Cardiac fibroblast (primary cell): ENCODE measurements around the gene UCHL1.

ENCODE experiments used
- DNase-seq, 2 donors: peaks; one replicate each; pipeline versions ENCODE4 v3.0.0 to v3.0.0-alpha.2; 2010; ENCODE audit warnings: low read depth in 2 of 2
- H3K4me3 ChIP-seq, 2 donors: replicated peaks in 1 of 2; 1 replicate in 1 of 2; 2 replicates in 1 of 2; pipeline ENCODE4 v1.5.1; 2011; ENCODE audit warnings: low read depth in 2 of 2, low read length in 2 of 2, mild to moderate bottlenecking in 2 of 2, moderate library complexity in 1 of 2
- CTCF ChIP-seq: IDR thresholded peaks from one replicate; pipeline ENCODE4 v1.5.1; 2011; ENCODE audit warnings: low read depth, mild to moderate bottlenecking, low read length, inconsistent platforms

The UCHL1 gene

GRCh38 chr4:41232856-41233255 is 23.9 kb upstream of the UCHL1 start:
- H3K4me3 ChIP-seq = no peak overlapping the region
- TF ChIP-seq CTCF = no peak
- DNase-seq = no peak

GRCh38 chr4:41236032-41236431 is 20.7 kb upstream of the UCHL1 start:
- TF ChIP-seq CTCF = no peak
- H3K4me3 ChIP-seq = no peak overlapping the region
- peak in 1 of 2 donors; percentile 31 for DNase-seq

GRCh38 chr4:41236508-41236907 is 20.2 kb upstream of the UCHL1 start:
- DNase-seq = no peak
- TF ChIP-seq CTCF = no peak
- H3K4me3 ChIP-seq = no peak overlapping the region

- no peak for DNase-seq
- no peak for TF ChIP-seq CTCF
- H3K4me3 ChIP-seq = no peak overlapping the region
These were observed 14.8 kb upstream of the UCHL1 start for GRCh38 chr4:41241919-41242318.

GRCh38 chr4:41245983-41246382 is 10.7 kb upstream of the UCHL1 start:
- DNase-seq = no peak
- H3K4me3 ChIP-seq = no peak overlapping the region
- no peak for TF ChIP-seq CTCF

- H3K4me3 ChIP-seq = peak overlapping the region; percentile 67 to 74
- no peak for TF ChIP-seq CTCF
These were observed 493 bp upstream of the UCHL1 start for GRCh38 chr4:41256131-41256739.

More at GRCh38 chr4:41256131-41256739, 493 bp upstream of the UCHL1 start:
- peak; percentile 36 to 40 for DNase-seq
